HG03520 (cell line): Measurements from ENCODE around the gene BTG4.

Source experiments
- ATAC-seq: cut with Tn5 transposase; IDR thresholded peaks from one replicate; pipeline ENCODE4 v1.9.1; 2021; ENCODE audit warnings: mild to moderate bottlenecking, moderate library complexity; ENCODE audit not compliant: unreplicated experiment

BTG4 gene

GRCh38 chr11:111456086-111456858 lies 55.9 kb downstream of the BTG4 start:
- no peak for ATAC-seq

- no peak for ATAC-seq
Observed at GRCh38 chr11:111455291-111456085, 56.7 kb downstream of the BTG4 start.

- no peak for ATAC-seq
Observed at GRCh38 chr11:111454561-111455192, 57.5 kb downstream of the BTG4 start.

GRCh38 chr11:111452817-111453552 lies 59.2 kb downstream of the BTG4 start:
- no peak for ATAC-seq

GRCh38 chr11:111452146-111452545 lies 60.0 kb downstream of the BTG4 start:
- ATAC-seq: no peak

GRCh38 chr11:111450480-111451320 lies 61.5 kb downstream of the BTG4 start:
- peak; percentile 72 for ATAC-seq

- no peak for ATAC-seq
Observed at GRCh38 chr11:111449696-111450479, 62.3 kb downstream of the BTG4 start.

GRCh38 chr11:111448831-111449557 lies 63.2 kb downstream of the BTG4 start:
- no peak for ATAC-seq

GRCh38 chr11:111448414-111448813 lies 63.8 kb downstream of the BTG4 start:
- ATAC-seq: no peak

- ATAC-seq: no peak
Observed at GRCh38 chr11:111447931-111448330, 64.3 kb downstream of the BTG4 start.

- ATAC-seq: no peak
Observed at GRCh38 chr11:111447112-111447471, 65.1 kb downstream of the BTG4 start.

- peak; percentile 91 for ATAC-seq
Observed at GRCh38 chr11:111446404-111447111, 65.6 kb downstream of the BTG4 start.

GRCh38 chr11:111445586-111445985 lies 66.6 kb downstream of the BTG4 start:
- no peak for ATAC-seq
